ENCODE data around the gene LTBP1.
"Not testable (repeated sequence)": the region's sequence is repeated elsewhere in the genome, so short reads cannot be mapped to it uniquely, and the experiment has no call there.

LTBP1 gene

DNA sequence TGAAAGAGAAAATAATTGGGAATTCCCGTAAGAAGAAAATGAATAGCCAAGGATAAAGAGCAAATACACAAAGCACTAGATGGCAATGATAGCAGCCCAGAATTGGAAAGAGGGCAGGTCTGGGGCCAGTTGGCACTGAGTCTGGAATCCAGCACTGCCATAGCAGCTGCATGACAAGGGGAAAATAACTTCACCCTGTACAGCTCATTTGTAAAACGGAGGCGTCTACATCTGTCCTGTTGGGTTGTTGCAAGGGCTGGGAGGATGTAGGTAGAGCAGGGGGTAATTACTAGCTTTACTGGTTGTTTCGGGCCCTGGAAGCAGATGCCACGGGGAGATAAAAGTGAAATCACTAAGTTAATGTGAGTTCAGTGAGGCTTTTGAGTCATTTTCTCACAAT lies 419.7 kb downstream of the LTBP1 start:
- DNase-seq, result no peak

DNA sequence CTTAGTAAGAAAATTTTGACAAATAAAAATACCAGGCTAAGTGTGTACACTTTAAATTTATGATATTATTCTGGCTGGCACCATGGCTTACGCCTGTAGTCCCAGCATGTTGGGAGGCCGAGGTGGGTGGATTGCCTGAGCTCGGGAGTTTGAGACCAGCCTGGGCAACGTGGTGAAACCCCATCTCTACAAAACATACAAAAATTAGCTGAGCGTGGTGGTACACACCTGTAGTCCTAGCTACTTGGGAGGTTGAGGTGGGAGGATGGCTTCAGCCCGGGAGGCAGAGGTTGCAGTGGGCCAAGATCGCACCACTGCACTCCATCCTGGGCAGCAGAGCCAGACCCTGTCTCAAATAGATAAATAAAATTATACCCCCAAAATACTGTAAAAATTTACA lies 421.8 kb downstream of the LTBP1 start:
- not testable (repeated sequence) for DNase-seq

GRCh38 chr2:33369191-33369590 lies 422.4 kb downstream of the LTBP1 start:
- DNase-seq, result no peak

DNA sequence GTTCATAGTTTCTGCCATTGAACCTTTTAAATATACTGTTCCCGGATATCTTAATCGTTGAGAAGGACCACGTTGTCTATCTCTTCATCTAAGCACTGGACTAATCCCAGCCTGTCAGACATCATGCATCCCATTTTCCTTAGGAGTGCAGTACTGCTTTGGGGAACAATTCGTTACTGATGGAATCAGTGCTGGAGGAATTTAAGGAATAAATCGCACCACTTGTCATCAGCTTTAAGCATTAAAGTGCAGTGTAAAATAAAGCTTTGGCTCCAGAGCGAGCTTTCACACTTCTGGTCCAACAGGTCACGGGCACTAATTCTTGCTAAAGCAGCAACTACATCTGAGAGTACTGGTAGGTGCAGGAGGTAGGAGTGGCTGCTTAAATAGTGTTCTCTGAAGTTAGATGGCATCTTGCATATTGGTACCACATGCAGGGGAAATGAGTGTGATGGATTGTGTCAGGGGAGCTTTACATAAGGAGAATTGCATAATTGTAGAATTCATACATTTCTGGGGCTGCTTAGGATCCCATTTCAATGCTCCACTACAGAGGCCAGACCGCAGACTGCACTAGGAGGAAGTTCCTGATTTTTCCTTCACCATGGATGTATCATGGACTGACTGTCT lies 424.0 kb downstream of the LTBP1 start:
- no peak for DNase-seq

DNA sequence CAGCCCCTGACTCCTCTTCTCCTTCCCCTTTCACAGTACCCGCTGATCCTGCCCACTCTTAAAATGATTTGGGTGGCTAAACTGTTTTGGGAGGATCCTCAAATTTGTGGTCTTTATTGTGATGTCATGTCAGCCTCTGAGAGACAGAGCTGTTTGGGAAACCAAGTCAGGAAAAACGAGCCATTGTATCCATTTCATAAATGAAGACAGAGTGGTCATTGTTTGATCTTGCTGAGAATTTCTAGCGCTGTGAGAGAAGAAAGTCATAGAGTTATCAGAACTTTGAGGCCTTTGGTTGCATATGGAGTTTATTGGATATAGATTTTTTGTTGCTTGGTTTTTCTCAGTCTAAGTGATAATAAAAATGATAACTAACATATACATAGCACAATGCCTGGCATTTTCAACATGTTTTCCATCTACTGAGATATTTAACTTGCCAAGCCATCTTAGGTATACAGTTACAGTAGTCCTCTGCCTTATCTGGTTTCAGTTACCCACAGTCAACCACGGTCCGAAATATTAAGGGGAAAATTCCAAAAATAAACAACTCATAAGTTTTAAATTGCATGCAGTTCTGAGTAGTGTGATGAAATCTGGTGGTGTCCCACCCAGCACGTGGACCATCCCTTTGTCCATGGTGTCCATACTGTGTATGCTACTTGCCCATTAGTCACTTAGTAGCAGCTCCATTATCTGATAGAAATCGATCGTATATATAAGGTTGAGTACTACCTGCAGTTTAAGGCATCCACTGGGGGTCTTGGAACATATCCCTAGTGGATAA lies 424.7 kb downstream of the LTBP1 start:
- no peak for DNase-seq

GRCh38 chr2:33372940-33373553 lies 426.3 kb downstream of the LTBP1 start:
- DNase-seq, result no peak

- DNase-seq, result no peak
These were observed 427.2 kb downstream of the LTBP1 start for GRCh38 chr2:33373986-33374385.

- no peak for DNase-seq
These were observed 428.3 kb downstream of the LTBP1 start for GRCh38 chr2:33375054-33375453.

DNA sequence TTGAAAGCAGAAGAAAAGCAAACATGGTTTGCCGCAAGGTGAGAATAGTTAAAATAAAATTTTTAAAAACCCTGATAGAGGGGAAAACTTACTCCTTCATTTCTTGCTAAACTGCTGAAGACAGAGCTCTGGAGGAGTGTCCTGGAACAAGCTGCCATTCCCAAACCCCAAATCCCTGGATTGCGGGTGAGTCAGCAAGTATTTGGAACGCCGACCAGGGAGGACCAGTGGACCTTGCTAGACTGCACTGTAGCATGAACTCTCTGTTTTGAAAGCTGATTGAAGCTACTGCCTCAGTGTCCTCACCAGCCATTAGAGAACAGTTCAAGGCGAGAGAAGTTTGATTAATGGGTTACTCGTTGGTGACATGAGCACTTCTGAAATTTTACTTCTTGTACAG lies 430.3 kb downstream of the LTBP1 start:
- no peak for DNase-seq

- DNase-seq, result no peak
These were observed 431.9 kb downstream of the LTBP1 start for GRCh38 chr2:33378556-33379210.

- no peak for DNase-seq
These were observed 433.4 kb downstream of the LTBP1 start for GRCh38 chr2:33380001-33380609.

- DNase-seq, result no peak
These were observed 434.0 kb downstream of the LTBP1 start for GRCh38 chr2:33380719-33381118.

- no peak for DNase-seq
These were observed 434.6 kb downstream of the LTBP1 start for GRCh38 chr2:33381301-33381858.

DNA sequence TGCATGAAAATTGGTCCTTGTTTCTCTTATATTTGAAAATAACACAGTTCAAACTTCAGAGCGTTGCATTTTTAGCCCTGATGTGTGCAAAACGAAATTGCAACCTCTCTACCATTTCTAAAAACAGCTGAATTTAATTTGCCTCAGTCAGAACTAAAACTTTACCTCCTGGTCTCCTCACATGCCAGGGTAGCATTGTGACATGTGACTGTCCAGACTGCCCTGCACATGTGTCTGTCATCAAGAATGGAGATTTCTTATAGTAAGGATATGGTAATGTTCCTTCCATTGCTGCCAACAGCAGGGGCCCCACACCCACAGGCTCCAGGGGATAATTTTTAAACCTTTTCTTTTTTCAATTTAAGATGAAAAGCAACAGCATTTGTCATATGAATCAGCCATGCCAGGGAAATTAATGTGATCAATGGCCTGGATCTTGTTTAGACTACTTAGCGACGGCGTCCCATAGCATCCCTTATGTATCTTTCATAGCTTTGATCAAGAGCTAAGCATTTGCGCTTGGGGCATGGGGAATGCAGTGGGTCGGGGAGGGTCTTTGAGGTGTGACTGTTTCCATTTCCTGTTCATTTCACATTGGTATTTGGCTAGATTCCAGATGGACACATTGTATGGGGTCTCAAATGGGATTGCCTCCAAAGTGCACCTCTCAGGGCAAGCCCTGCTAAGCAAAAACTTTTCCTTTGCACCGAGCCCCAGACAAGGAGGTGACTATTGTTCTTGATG lies 437.3 kb downstream of the LTBP1 start:
- no peak for DNase-seq

GRCh38 chr2:33384599-33384961 lies 437.8 kb downstream of the LTBP1 start:
- DNase-seq, result no peak

GRCh38 chr2:33388996-33389395 lies 442.2 kb downstream of the LTBP1 start:
- no peak for DNase-seq

- DNase-seq, result not testable (repeated sequence)
These were observed 442.9 kb downstream of the LTBP1 start for GRCh38 chr2:33389695-33390094.

- no peak for DNase-seq
These were observed 444.9 kb downstream of the LTBP1 start for GRCh38 chr2:33391529-33392255.

GRCh38 chr2:33392366-33392765 lies 445.6 kb downstream of the LTBP1 start:
- DNase-seq, result no peak

- no peak for DNase-seq
These were observed 448.3 kb downstream of the LTBP1 start for GRCh38 chr2:33395034-33395433.

GRCh38 chr2:33395655-33396249 lies 449.0 kb downstream of the LTBP1 start:
- no peak for DNase-seq

All from NCI-H1436 treated with DMSO at 0.1 percent for 48 hours (cell line).